ENCODE results near the gene ARPC1A. TPM values are rescaled to one million over a fixed set of nuclear protein-coding genes. Genes with fewer than 3 reads are reported as not detected.

The ARPC1A gene
- total RNA-seq, 2 donors from 2014 or later = 173 to 231 TPM

GRCh38 chr7:99359465-99360154 is 33.9 kb downstream of the ARPC1A start:
- H3K4me1 ChIP-seq = no peaks in the 10 kb centered on the region
- no peak overlapping the region for H3K9ac ChIP-seq (ENCODE audit: low read depth in 2 of 2, low read length in 2 of 2)
- no peak for TF ChIP-seq CTCF (IDR thresholded peaks at IDR 0.05)
- no peaks in the 10 kb centered on the region for H3K27me3 ChIP-seq
- H3K36me3 ChIP-seq = peaks cover 22% of the 10 kb centered on the region
- H3K4me3 ChIP-seq = no peak overlapping the region
- no peak for DNase-seq
- H3K9me3 ChIP-seq = no peaks in the 10 kb centered on the region
- no peak overlapping the region for H3K27ac ChIP-seq
- intact Hi-C loops (cut with DNase I) = no loop called here

GRCh38 chr7:99362801-99363200 is 37.1 kb downstream of the ARPC1A start:
- H3K36me3 ChIP-seq = peaks cover 10% of the 10 kb centered on the region

GRCh38 chr7:99363286-99363685 is 37.6 kb downstream of the ARPC1A start:
- no peaks in the 10 kb centered on the region for H3K9me3 ChIP-seq
- H3K4me1 ChIP-seq = no peaks in the 10 kb centered on the region
- no peak for DNase-seq
- no peak overlapping the region for H3K27ac ChIP-seq
- TF ChIP-seq CTCF (IDR thresholded peaks at IDR 0.05) = no peak
- peaks cover 10% of the 10 kb centered on the region for H3K36me3 ChIP-seq
- no peak overlapping the region for H3K9ac ChIP-seq (ENCODE audit: low read depth in 2 of 2, low read length in 2 of 2)
- H3K4me3 ChIP-seq = no peak overlapping the region
- intact Hi-C loops (cut with DNase I) = no loop called here
- H3K27me3 ChIP-seq = no peaks in the 10 kb centered on the region

More at GRCh38 chr7:99362801-99363200, 37.1 kb downstream of the ARPC1A start:
- DNase-seq = no peak
- intact Hi-C loops (cut with DNase I) = no loop called here
- no peaks in the 10 kb centered on the region for H3K4me1 ChIP-seq
- H3K9ac ChIP-seq (ENCODE audit: low read depth in 2 of 2, low read length in 2 of 2) = no peak overlapping the region
- no peak overlapping the region for H3K4me3 ChIP-seq
- no peaks in the 10 kb centered on the region for H3K27me3 ChIP-seq
- TF ChIP-seq CTCF (IDR thresholded peaks at IDR 0.05) = no peak
- H3K9me3 ChIP-seq = no peaks in the 10 kb centered on the region
- H3K27ac ChIP-seq = no peak overlapping the region

GRCh38 chr7:99365318-99366141 is 39.8 kb downstream of the ARPC1A start:
- Histone ChIP-seq H3K4me3 (no peak overlapping the region), H3K9me3 (no peaks in the 10 kb centered on the region), H3K27ac (no peak overlapping the region), H3K9ac (ENCODE audit: low read depth in 2 of 2, low read length in 2 of 2) (peak overlapping the region in 1 of 2 donors; percentile 19), H3K4me1 (no peaks in the 10 kb centered on the region), H3K27me3 (no peaks in the 10 kb centered on the region), H3K36me3 (peaks cover 10% of the 10 kb centered on the region)
- intact Hi-C loops (cut with DNase I) = loop anchor here (5.0 kb wide), 1 partner anchor 52 kb away; no protein-coding TSS in a partner anchor
- peak; percentile 67 for TF ChIP-seq CTCF (IDR thresholded peaks at IDR 0.05)
- DNase-seq = peak; percentile 82

DNA sequence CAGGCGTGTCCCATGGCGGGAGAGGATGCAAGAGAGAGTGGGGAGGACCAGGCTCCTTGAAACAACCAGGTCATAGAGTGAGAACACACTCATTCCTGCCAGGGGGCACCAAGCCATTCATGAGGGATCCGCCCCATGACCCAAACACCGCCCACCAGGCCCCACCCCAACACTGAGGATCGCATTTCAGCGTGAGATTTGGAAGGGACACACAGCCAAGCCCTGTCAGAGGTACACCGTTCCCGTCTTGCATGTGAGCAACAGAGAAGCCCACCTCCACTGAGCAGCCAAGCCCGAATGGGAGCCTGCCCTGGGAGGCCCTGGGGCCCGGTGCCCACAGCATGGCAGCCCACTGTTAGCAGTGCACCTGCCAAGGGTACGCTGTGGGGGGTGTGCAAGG is 40.9 kb downstream of the ARPC1A start:
- Histone ChIP-seq H3K27me3 (no peaks in the 10 kb centered on the region), H3K4me3 (no peak overlapping the region), H3K36me3 (peaks cover 10% of the 10 kb centered on the region), H3K9me3 (no peaks in the 10 kb centered on the region), H3K27ac (no peak overlapping the region), H3K4me1 (no peaks in the 10 kb centered on the region), H3K9ac (ENCODE audit: low read depth in 2 of 2, low read length in 2 of 2) (no peak overlapping the region)
- intact Hi-C loops (cut with DNase I) = loop anchor here (5.0 kb wide), 1 partner anchor 51 kb away; no protein-coding TSS in a partner anchor
- DNase-seq = no peak
- no peak for TF ChIP-seq CTCF (IDR thresholded peaks at IDR 0.05)

All from colonic mucosa (tissue), 4 donors.